Small intestine (tissue), 7 donors: ENCODE measurements around the gene GGNBP2. TPM values are rescaled to one million over a fixed set of nuclear protein-coding genes. Genes with fewer than 3 reads are reported as not detected.

Experiments used
- DNase-seq, 2 donors: peaks; one replicate each; pipeline versions ENCODE4 v3.0.0 to v3.0.0-alpha.2; 2013
- FAIRE-seq: peaks from 2 replicates; lab custom pipeline; 2012; peaks lifted over from hg19 to GRCh38; lab: Jason Lieb, UNC
- H3K27ac ChIP-seq, 3 donors: one replicate each; pipeline ENCODE4 v1.5.1; 2013; ENCODE audit warnings: low read length in 2 of 3, mild to moderate bottlenecking in 2 of 3, control low read depth in 1 of 3, inconsistent platforms in 1 of 3, low read depth in 1 of 3, moderate library complexity in 1 of 3
- H3K27me3 ChIP-seq, 3 donors: one replicate each; pipeline ENCODE4 v1.6.1; 2013; ENCODE audit warnings: low read length in 3 of 3, inconsistent platforms in 1 of 3; ENCODE audit not compliant: control insufficient read depth in 3 of 3, insufficient read depth in 3 of 3
- H3K36me3 ChIP-seq, 3 donors: one replicate each; pipeline ENCODE4 v1.6.1; 2013; ENCODE audit warnings: low read length in 3 of 3, inconsistent platforms in 1 of 3, low read depth in 1 of 3, mild to moderate bottlenecking in 1 of 3, moderate library complexity in 1 of 3; ENCODE audit not compliant: control insufficient read depth in 3 of 3, insufficient read depth in 2 of 3
- H3K4me1 ChIP-seq, 3 donors: one replicate each; pipeline ENCODE4 v1.6.1; 2013; ENCODE audit warnings: low read length in 2 of 3, inconsistent platforms in 1 of 3, low read depth in 1 of 3, mild to moderate bottlenecking in 1 of 3, moderate library complexity in 1 of 3; ENCODE audit not compliant: control insufficient read depth in 3 of 3, insufficient read depth in 2 of 3
- H3K4me3 ChIP-seq, 3 donors: one replicate each; pipeline ENCODE4 v1.5.1; 2013; ENCODE audit warnings: low read length in 3 of 3, control low read depth in 1 of 3, inconsistent platforms in 1 of 3, low read depth in 1 of 3, mild to moderate bottlenecking in 1 of 3, moderate library complexity in 1 of 3
- H3K9me3 ChIP-seq, 2 donors: one replicate each; pipeline ENCODE4 v1.6.1; 2013; ENCODE audit warnings: low read depth in 1 of 2, low read length in 1 of 2; ENCODE audit not compliant: control insufficient read depth in 2 of 2, insufficient read depth in 1 of 2
- WGBS, 3 donors: extraction: QIAGEN DNeasy Blood & Tissue Kit; methylation state at CpG; one replicate each; pipeline ENCODE4 v1.1.7; 2013; 5-methylcytosine and 5-hydroxymethylcytosine counted together
- polyA plus RNA-seq, 4 donors: library from polyadenylated mRNA; stranded (reverse) in 3 of 4; unstranded in 1 of 4; fragments of 200-250 nt in 3 of 4; fragments of 120-200 nt in 1 of 4; gene quantifications; one replicate each; pipeline versions ENCODE4 v1.2.1 to v1.2.3, GENCODE V29; 2013
- donor health status: healthy with polysubstance abuse.
- donor health status: control.
- donor health status: control.
- donor health status: Bipolar disorder and iron deficiency.
- donor health status: healthy.

Gene GGNBP2
- polyA plus RNA-seq, 4 donors = 40.1 to 107 (median 64.4) TPM

DNA sequence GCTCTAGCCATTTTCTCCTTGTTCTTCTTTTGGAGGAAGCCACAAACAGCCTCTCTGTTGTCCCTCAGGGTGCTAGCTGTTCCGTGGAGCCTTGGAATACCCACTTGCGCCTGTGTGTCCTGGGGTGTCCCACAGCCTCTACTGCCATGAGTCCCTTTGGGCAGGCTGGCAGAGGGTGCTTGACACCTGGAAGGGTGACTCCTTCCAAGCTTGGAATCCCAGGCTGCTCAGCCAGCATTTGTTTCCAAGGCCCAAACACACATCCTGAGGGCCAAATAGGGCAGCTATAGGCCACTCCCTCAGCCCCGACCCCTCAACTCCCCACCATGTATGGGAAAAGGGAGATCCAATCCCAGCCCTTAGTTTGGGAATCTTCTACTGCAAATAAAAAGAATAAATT is 43.4 kb upstream of the GGNBP2 start:
- Histone ChIP-seq H3K27me3 (no peaks in the 10 kb centered on the region), H3K27ac (no peak overlapping the region), H3K36me3 (peaks cover 5 to 79% (median 17%) of the 10 kb centered on the region in 3 donors), H3K4me1 (no peaks in the 10 kb centered on the region), H3K9me3 (no peaks in the 10 kb centered on the region), H3K4me3 (no peak overlapping the region)
- 95 to 99% (median 95%) methylated on average over 3 of the region's 3 CpGs for WGBS, 3 donors
- no peak for FAIRE-seq
- DNase-seq = no peak

DNA sequence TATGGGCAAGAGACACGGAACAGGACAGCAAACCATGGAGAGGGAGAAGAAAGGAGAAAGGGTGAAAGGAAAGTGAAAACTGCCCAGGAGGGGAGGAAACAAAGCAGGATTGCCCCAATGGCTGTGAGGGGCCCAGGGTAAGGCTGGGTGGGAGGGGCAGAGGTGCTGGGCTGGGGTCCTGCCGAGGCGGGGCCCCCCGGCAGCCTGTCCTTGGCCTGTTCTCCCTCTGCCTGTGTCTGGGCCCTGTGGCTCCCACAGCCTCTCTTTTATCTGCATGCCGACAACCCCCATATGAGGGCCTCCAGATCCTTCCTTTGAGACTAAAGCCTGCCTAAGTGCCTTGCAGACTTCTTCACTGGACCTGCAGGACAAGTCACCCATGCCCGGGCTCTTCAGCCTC is 42.8 kb upstream of the GGNBP2 start:
- no peak for FAIRE-seq

DNA sequence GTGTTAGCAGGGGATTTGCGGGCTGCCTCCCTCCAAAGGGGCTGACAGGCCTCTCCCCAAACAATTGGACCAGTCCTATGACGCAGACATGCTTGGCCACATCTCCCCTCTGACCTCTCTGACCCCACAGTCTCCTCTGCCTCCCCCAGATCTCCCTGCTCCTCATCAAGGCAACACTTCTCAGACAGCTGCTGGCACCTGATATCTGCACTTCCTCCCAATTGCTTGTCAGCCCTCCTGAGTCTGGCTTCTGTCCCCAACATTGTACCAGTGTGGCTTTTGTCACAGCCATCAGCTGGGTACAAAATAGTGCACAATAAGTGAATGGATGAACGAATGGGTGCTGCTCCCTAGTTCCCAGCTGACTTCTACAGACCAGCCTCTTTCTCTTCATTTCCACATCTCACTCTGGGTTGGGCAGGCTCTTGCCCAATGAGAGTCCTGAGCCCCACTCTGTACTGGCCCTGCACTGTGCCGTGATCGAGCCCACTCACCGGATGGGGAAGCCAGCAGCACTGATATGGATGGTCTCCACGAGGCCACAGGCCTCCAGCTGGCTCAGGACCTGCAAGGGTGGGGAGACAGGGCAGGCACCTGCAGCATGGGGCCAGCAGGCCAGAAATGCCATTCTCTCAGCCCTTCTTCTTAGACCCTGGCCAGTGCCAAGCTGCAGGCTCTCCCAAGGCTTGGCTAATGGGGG is 41.1 kb upstream of the GGNBP2 start:
- 94 to 95% (median 94%) methylated on average over 7 of the region's 7 CpGs for WGBS, 3 donors
- Histone ChIP-seq H3K4me1 (no peaks in the 10 kb centered on the region), H3K36me3 (peaks cover 5 to 84% (median 13%) of the 10 kb centered on the region in 3 donors), H3K4me3 (no peak overlapping the region), H3K9me3 (no peaks in the 10 kb centered on the region), H3K27me3 (no peaks in the 10 kb centered on the region), H3K27ac (no peak overlapping the region)
- DNase-seq (no peak), FAIRE-seq (no peak)

More for the DNA sequence above, 42.8 kb upstream of the GGNBP2 start:
- peaks cover 5 to 82% (median 17%) of the 10 kb centered on the region in 3 donors for H3K36me3 ChIP-seq
- no peaks in the 10 kb centered on the region for H3K4me1 ChIP-seq
- WGBS, 3 donors = 92 to 97% (median 95%) methylated on average over 6 of the region's 6 CpGs
- DNase-seq = no peak
- no peak overlapping the region for H3K27ac ChIP-seq
- no peak overlapping the region for H3K4me3 ChIP-seq
- H3K9me3 ChIP-seq = no peaks in the 10 kb centered on the region
- H3K27me3 ChIP-seq = no peaks in the 10 kb centered on the region

DNA sequence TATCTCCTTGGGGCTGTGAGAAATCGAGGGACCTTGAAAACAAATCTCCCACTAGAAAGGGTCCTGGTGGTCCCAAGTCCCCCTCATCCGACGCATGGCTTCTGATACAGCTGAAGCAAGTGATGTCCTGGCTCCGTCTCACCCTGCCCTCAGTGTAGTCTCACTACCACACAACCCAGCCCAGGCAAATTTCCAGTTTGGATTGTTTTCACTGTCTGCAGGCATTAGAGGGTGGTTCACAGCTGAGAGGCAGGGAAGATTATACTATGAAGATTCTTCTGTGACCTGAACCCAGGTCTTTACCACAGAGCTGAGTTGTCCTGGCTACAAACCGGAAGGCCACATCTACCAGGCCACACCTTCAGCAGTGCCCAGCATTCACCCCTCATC is 40.6 kb upstream of the GGNBP2 start:
- DNase-seq (no peak), FAIRE-seq (no peak)
- H3K36me3 ChIP-seq = peaks cover 5 to 84% (median 11%) of the 10 kb centered on the region in 3 donors
- H3K9me3 ChIP-seq = no peaks in the 10 kb centered on the region
- 95 to 99% (median 99%) methylated on average over 5 of the region's 5 CpGs for WGBS, 3 donors
- H3K27me3 ChIP-seq = no peaks in the 10 kb centered on the region
- H3K4me1 ChIP-seq = no peaks in the 10 kb centered on the region
- H3K4me3 ChIP-seq = no peak overlapping the region
- no peak overlapping the region for H3K27ac ChIP-seq

DNA sequence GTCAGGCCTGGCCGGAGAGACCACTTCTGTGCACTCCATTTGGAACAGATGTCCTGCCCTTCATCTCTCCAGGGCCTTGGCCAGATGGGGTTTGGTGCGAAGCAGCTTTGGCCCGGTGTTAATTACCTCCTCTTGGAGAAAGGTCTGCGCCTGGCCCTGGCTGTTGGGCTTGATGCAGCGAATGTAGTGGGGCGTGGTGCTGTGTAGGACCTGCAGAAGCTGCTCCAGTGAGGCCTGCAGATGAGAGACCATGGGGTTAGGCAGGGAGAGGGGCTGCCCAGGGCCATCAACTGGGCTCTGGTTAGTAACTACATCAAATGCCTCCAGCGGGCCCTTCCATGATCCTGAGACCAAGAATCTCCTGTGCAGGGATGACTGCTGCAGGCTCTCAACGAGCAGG is 39.5 kb upstream of the GGNBP2 start:
- FAIRE-seq = no peak

DNA sequence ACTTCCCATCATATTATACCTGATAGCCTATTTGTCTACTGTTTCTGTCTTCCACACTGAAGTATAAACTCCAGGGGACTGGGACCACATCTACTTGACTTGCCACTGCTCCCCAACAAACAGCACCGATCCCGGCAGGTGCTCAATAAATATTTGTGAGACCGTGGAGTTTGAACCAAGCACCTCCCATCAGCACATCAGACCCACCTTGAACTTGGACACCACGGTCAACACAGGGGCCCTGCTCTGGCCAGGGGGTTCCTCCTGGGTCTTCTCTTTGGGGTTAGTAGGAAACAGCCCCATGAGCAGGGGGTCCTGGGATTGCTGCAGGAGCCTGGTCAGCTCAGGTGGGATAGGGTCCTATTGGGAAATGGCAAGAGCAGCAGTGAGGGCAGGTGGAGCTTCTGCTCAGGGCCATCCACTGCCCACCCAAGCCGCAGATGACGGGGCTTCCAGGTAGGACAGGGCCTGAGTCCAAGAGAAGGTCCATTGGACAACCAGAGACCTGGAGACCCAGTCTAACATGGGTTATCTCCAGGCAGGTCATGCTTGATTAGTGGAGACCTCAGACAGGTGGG is 38.4 kb upstream of the GGNBP2 start:
- Histone ChIP-seq H3K36me3 (peaks cover 5 to 90% (median 9%) of the 10 kb centered on the region in 3 donors), H3K4me1 (no peaks in the 10 kb centered on the region), H3K27me3 (no peaks in the 10 kb centered on the region), H3K27ac (no peak overlapping the region), H3K4me3 (no peak overlapping the region), H3K9me3 (no peaks in the 10 kb centered on the region)
- DNase-seq = no peak
- FAIRE-seq = no peak
- WGBS, 3 donors = 81 to 90% (median 85%) methylated on average over 6 of the region's 6 CpGs

More for the DNA sequence above, 39.5 kb upstream of the GGNBP2 start:
- Histone ChIP-seq H3K9me3 (no peaks in the 10 kb centered on the region), H3K4me1 (no peaks in the 10 kb centered on the region), H3K27ac (no peak overlapping the region), H3K4me3 (no peak overlapping the region), H3K36me3 (peaks cover 5 to 89% (median 11%) of the 10 kb centered on the region in 3 donors), H3K27me3 (no peaks in the 10 kb centered on the region)
- WGBS, 3 donors = 93 to 97% (median 94%) methylated on average over 8 of the region's 8 CpGs
- no peak for DNase-seq

DNA sequence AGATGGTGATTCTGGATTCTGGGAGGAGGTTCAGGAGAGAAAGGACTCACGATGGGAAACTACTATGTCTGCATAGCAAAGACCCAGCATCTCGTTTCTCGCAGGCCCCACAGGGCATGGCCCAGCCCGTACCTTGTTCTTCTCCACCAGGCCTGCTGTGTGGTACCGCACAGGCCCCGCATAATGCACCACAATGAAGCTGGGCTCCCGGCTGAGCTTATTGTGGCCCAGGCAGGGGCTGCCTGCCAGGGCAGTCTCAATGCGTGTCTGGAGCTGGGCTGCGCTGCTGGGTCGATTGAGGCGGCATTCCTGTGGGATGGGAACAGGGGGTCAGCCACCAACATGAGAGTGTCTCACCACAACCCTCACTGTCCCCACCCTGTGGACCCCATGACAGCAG is 37.9 kb upstream of the GGNBP2 start:
- FAIRE-seq (no peak), DNase-seq (no peak)
- no peaks in the 10 kb centered on the region for H3K27me3 ChIP-seq
- peaks cover 5 to 89% (median 9%) of the 10 kb centered on the region in 3 donors for H3K36me3 ChIP-seq
- WGBS, 3 donors = 93 to 96% (median 95%) methylated on average over 11 of the region's 11 CpGs
- H3K4me3 ChIP-seq = no peak overlapping the region
- H3K9me3 ChIP-seq = no peaks in the 10 kb centered on the region
- no peak overlapping the region for H3K27ac ChIP-seq
- H3K4me1 ChIP-seq = no peaks in the 10 kb centered on the region

DNA sequence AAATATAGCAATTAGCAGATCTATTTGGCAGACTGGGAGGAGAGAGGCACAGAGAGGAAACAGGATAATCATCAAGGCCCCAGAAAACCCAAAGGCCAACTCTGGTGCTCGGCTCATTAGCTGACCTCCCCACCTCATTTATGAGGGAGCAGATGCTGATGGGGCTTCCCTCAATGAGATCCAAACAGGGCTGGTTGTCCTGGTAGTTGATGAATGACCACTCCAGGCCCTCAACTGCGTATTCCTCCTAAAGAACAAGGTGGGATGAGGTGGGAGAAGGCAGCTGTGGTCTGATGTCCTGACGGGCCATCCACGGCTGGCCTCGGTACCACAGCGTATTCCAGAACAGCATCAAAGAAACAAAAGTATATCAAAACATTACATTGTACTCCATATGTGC is 37.5 kb upstream of the GGNBP2 start:
- Histone ChIP-seq H3K9me3 (no peaks in the 10 kb centered on the region), H3K4me3 (no peak overlapping the region), H3K36me3 (peaks cover 5 to 87% (median 9%) of the 10 kb centered on the region in 3 donors), H3K27me3 (no peaks in the 10 kb centered on the region), H3K4me1 (no peaks in the 10 kb centered on the region), H3K27ac (no peak overlapping the region)
- FAIRE-seq = no peak
- WGBS, 3 donors = 87 to 97% (median 94%) methylated on average over 6 of the region's 6 CpGs
- DNase-seq = no peak
